PFSK-1 (cell line): Measurements from ENCODE around the gene SUSD3.

Source experiments
- POLR2AphosphoS5 ChIP-seq: IDR thresholded peaks from 2 replicates; pipeline ENCODE4 v1.6.1; 2012; ENCODE audit warnings: low read depth, mild to moderate bottlenecking, control low read depth, low read length, moderate library complexity
- SIN3A ChIP-seq: IDR thresholded peaks from 2 replicates; pipeline ENCODE4 v1.6.1; 2012; ENCODE audit warnings: mild to moderate bottlenecking, low read length, moderate library complexity, borderline replicate concordance; ENCODE audit not compliant: insufficient read depth
- TAF1 ChIP-seq: IDR thresholded peaks from 2 replicates; pipeline ENCODE4 v1.6.1; 2012; ENCODE audit warnings: low read length, control low read depth, borderline replicate concordance; ENCODE audit not compliant: insufficient read depth
- TF ChIP-seq, protein P1 (sequence below), 2 experiments: IDR thresholded peaks; 2 replicates each; pipeline versions ENCODE4 v1.6.1 to v1.8.0; 2011 to 2012; ENCODE audit warnings: low read depth in 2 of 2, low read length in 2 of 2, control low read depth in 1 of 2, inconsistent platforms in 1 of 2, mild to moderate bottlenecking in 1 of 2, moderate library complexity in 1 of 2; ENCODE audit not compliant: insufficient read depth in 1 of 2

DNA sequence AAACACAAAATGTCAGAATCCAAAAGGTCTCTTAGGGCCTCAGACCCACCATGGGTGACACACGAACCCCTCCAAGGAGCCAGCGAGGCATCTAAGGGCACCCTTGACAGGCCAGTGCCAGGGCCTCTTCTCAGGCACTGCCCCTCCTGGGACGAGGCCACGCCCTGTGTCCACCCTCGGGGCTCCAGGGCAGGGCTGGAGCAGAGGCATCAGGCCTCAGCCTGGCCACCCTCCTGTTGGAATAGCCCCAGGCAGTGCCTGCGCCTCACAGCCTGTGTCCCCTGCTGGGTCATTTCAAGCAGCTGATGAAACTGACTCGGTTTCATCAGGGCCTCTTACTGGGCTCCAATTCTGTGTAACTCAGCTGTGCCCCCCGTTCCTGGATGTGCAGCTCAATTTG is 32.8 kb upstream of the SUSD3 start:
- no peak for TF ChIP-seq POLR2AphosphoS5
- TF ChIP-seq TAF1: no peak
- TF ChIP-seq, protein P1, sequence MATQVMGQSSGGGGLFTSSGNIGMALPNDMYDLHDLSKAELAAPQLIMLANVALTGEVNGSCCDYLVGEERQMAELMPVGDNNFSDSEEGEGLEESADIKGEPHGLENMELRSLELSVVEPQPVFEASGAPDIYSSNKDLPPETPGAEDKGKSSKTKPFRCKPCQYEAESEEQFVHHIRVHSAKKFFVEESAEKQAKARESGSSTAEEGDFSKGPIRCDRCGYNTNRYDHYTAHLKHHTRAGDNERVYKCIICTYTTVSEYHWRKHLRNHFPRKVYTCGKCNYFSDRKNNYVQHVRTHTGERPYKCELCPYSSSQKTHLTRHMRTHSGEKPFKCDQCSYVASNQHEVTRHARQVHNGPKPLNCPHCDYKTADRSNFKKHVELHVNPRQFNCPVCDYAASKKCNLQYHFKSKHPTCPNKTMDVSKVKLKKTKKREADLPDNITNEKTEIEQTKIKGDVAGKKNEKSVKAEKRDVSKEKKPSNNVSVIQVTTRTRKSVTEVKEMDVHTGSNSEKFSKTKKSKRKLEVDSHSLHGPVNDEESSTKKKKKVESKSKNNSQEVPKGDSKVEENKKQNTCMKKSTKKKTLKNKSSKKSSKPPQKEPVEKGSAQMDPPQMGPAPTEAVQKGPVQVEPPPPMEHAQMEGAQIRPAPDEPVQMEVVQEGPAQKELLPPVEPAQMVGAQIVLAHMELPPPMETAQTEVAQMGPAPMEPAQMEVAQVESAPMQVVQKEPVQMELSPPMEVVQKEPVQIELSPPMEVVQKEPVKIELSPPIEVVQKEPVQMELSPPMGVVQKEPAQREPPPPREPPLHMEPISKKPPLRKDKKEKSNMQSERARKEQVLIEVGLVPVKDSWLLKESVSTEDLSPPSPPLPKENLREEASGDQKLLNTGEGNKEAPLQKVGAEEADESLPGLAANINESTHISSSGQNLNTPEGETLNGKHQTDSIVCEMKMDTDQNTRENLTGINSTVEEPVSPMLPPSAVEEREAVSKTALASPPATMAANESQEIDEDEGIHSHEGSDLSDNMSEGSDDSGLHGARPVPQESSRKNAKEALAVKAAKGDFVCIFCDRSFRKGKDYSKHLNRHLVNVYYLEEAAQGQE (IDR thresholded peaks at IDR 0.05; ENCODE audit: insufficient read depth in 1 of 2, low read depth in 2 of 2, low read length in 2 of 2): no peak
- no peak for TF ChIP-seq SIN3A
